NCI-H510A treated with DMSO at 0.1 percent for 48 hours (cell line): ENCODE data around the gene PPARGC1A.
A peak's percentile ranks its signal among the peaks of the same experiment; 100 is the strongest.

ENCODE experiments used
- DNase-seq: peaks from one replicate; lab custom pipeline; 2025; lab: John Stamatoyannopoulos, UW

Gene PPARGC1A

GRCh38 chr4:23881674-23882337, 8.0 kb downstream of the PPARGC1A start:
- DNase-seq, result no peak

- peak; percentile 54 for DNase-seq
Observed at GRCh38 chr4:23881052-23881501, 8.8 kb downstream of the PPARGC1A start.

- DNase-seq, result no peak
Observed at GRCh38 chr4:23878912-23879732, 10.7 kb downstream of the PPARGC1A start.

- no peak for DNase-seq
Observed at GRCh38 chr4:23878246-23878891, 11.5 kb downstream of the PPARGC1A start.

GRCh38 chr4:23877758-23878229, 12.1 kb downstream of the PPARGC1A start:
- no peak for DNase-seq

GRCh38 chr4:23876418-23877089, 13.3 kb downstream of the PPARGC1A start:
- DNase-seq, result no peak

- no peak for DNase-seq
Observed at GRCh38 chr4:23875317-23875716, 14.5 kb downstream of the PPARGC1A start.

GRCh38 chr4:23874536-23874901, 15.3 kb downstream of the PPARGC1A start:
- no peak for DNase-seq

GRCh38 chr4:23873717-23874535, 15.9 kb downstream of the PPARGC1A start:
- DNase-seq, result no peak

- no peak for DNase-seq
Observed at GRCh38 chr4:23871426-23871825, 18.4 kb downstream of the PPARGC1A start.

GRCh38 chr4:23866450-23867075, 23.3 kb downstream of the PPARGC1A start:
- DNase-seq, result no peak

- no peak for DNase-seq
Observed at GRCh38 chr4:23861897-23862296, 27.9 kb downstream of the PPARGC1A start.

GRCh38 chr4:23860919-23861318, 28.9 kb downstream of the PPARGC1A start:
- no peak for DNase-seq

GRCh38 chr4:23857367-23857959, 32.4 kb downstream of the PPARGC1A start:
- no peak for DNase-seq

- no peak for DNase-seq
Observed at GRCh38 chr4:23856630-23857029, 33.2 kb downstream of the PPARGC1A start.

- no peak for DNase-seq
Observed at GRCh38 chr4:23855912-23856605, 33.8 kb downstream of the PPARGC1A start.

GRCh38 chr4:23853986-23854660, 35.7 kb downstream of the PPARGC1A start:
- DNase-seq, result no peak

GRCh38 chr4:23851464-23851863, 38.4 kb downstream of the PPARGC1A start:
- no peak for DNase-seq

GRCh38 chr4:23847158-23847557, 42.7 kb downstream of the PPARGC1A start:
- no peak for DNase-seq
